Measurements from ENCODE around the gene SEMA5B.
A peak's percentile ranks its signal among the peaks of the same experiment; 100 is the strongest.

Gene SEMA5B

DNA sequence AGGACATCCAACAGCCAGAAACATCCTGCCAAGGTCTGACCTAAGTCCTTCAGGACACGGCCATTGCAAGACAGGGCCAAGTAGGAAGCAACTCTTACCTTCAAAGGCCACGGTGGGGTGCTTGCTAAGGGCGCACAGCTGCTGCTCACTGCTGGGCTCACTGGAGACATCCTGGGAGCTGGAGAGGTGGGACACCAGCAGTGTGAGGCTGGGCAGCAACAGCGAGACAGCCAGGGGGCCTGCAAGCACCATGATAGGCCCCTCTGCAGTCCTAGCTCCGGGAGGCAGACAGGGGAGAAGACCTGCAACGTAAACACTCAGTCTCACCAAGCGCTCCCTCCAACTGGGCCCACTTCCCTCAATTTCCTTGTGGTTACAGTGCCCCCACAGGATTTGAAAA lies 79.2 kb downstream of the SEMA5B start:
- TF ChIP-seq, protein P1, sequence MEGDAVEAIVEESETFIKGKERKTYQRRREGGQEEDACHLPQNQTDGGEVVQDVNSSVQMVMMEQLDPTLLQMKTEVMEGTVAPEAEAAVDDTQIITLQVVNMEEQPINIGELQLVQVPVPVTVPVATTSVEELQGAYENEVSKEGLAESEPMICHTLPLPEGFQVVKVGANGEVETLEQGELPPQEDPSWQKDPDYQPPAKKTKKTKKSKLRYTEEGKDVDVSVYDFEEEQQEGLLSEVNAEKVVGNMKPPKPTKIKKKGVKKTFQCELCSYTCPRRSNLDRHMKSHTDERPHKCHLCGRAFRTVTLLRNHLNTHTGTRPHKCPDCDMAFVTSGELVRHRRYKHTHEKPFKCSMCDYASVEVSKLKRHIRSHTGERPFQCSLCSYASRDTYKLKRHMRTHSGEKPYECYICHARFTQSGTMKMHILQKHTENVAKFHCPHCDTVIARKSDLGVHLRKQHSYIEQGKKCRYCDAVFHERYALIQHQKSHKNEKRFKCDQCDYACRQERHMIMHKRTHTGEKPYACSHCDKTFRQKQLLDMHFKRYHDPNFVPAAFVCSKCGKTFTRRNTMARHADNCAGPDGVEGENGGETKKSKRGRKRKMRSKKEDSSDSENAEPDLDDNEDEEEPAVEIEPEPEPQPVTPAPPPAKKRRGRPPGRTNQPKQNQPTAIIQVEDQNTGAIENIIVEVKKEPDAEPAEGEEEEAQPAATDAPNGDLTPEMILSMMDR (conservative IDR thresholded peaks at IDR 0.05; ENCODE audit: low read length), result no peak
- no peak overlapping the region for H3K4me3 ChIP-seq (ENCODE audit: low read length)
- DNase-seq (ENCODE audit: low read depth), result no peak

DNA sequence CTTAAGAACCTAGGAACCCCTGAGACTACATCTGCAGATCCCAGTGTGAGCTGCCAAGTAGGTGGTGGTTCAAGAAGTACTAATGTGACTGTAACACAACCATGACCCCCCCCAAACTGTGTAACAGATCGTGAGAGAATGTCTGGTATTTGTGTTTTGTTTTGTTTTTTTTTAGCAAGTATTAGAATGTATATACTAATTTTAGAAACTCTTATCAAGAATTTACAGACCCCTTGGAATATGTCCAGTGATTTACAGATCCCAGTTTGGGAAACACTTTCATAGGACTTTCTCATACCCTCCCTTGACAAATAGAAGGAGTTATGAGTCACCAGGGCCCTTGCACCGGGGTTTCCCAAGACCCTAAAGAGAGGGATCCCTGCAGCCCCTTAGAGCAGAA lies 79.8 kb downstream of the SEMA5B start:
- no peak overlapping the region for H3K4me3 ChIP-seq (ENCODE audit: low read length)
- DNase-seq (ENCODE audit: low read depth), result no peak
- TF ChIP-seq, protein P1 (conservative IDR thresholded peaks at IDR 0.05; ENCODE audit: low read length), result no peak

DNA sequence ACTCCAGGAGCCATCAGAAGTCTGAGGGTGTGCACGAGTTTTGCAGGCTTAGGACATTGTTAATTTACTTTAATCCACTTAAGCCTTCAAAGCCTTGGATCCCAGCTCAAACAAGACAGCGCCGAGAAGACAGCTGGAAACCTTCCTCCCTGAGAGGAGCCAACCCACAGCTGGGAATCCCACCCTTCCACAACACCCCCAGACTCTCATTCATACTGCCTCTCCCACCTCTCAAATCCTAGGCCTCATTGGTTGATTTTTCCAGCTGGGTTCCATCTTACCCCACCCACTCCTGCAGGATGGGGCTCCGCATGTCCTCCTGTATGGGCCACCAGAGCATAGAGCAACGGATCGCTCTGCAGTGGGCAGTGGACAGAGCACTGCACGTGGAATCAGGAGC lies 80.4 kb downstream of the SEMA5B start:
- no peak overlapping the region for H3K4me3 ChIP-seq (ENCODE audit: low read length)
- TF ChIP-seq, protein P1 (conservative IDR thresholded peaks at IDR 0.05; ENCODE audit: low read length), result no peak
- no peak for DNase-seq (ENCODE audit: low read depth)

DNA sequence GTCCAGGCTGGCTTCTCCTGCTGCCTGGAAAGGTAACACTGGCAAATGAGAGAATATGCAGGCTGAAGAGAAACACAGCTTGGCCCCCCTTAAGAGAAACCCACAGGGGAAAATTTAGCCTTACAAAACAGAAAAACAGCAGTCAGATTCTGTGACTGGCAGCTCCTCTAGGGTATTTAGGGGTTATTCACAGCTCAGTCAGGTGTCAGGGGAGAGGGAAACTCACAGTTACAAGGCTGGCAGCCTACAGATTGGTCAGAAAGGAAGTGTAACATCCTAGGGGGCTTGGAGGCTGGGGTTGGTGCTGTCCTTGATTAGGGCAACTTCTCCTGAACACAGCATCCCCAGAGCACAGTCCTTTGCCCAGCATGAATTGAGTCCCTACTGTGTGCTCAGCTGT lies 81.4 kb downstream of the SEMA5B start:
- TF ChIP-seq, protein P1 (conservative IDR thresholded peaks at IDR 0.05; ENCODE audit: low read length), result no peak
- H3K4me3 ChIP-seq (ENCODE audit: low read length), result no peak overlapping the region
- DNase-seq (ENCODE audit: low read depth), result no peak

DNA sequence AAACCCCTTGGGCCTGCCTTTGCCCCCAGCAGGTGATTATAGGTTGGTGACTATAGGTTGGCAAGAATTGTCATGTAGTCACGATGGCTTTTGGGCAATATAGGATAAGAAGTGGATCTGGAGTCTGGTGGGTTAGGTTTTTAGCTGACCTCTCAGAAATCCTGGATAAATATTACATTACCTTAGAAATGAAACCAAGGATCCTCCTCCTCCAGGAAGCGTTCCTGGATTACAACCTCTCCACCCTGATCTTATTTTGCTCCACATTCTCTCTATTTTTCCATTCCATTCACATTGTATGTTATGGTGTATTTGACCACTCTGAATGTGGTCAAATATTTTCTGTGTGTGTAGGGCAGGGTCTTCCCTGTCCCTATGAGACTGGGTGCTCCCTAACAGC lies 82.3 kb downstream of the SEMA5B start:
- no peak overlapping the region for H3K4me3 ChIP-seq (ENCODE audit: low read length)
- TF ChIP-seq, protein P1 (conservative IDR thresholded peaks at IDR 0.05; ENCODE audit: low read length), result no peak
- no peak for DNase-seq (ENCODE audit: low read depth)

DNA sequence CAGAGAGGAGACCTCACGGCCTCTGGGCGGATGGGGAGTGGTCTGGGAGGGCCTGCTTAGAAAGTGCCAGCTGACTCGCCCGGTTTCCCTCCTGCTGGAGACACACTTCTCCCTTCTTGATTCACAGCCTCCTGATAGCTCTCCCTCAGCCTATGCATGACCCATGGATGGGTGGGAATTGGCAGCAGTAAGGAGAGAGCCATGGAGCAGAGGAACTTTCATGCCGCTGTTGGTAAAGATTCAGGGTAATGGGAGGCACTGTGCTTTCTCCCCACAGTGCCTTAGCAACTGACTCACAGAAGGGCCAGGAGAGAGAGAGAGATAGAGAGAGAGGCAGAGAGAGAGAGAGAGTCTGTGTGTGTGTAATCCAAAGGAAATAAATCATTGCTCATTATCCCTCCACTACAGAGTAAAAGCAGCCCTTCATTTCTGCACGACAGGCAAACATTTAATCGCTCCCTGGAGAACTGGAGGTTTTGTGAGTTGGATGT lies 82.8 kb downstream of the SEMA5B start:
- TF ChIP-seq, protein P1 (conservative IDR thresholded peaks at IDR 0.05; ENCODE audit: low read length), result no peak
- peak; percentile 60 for DNase-seq (ENCODE audit: low read depth)
- no peak overlapping the region for H3K4me3 ChIP-seq (ENCODE audit: low read length)

DNA sequence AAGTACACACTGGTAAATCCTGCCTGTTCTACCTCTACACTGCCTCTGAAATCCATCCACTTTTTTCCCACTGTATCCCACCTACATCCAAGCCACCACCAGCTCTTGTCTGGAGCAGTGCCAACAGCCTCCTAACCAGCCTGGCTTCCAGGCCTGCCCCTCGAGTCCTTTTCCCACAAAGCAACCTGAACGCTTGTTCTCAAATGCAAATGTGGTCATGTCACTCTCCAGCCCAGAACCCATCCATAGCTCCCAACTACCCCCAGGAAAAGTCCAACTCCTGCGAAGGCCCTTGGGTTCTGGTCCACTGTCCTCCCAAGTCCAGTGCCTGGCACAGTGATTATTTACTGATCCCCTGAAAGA lies 83.8 kb downstream of the SEMA5B start:
- no peak overlapping the region for H3K4me3 ChIP-seq (ENCODE audit: low read length)
- TF ChIP-seq, protein P1 (conservative IDR thresholded peaks at IDR 0.05; ENCODE audit: low read length), result no peak
- DNase-seq (ENCODE audit: low read depth), result no peak

All from AG10803 (cell line).